Measurements from ENCODE around the gene CEP170. TPM values are rescaled to one million over a fixed set of nuclear protein-coding genes. Genes with fewer than 3 reads are reported as not detected.
"Not testable (repeated sequence)": the region's sequence is repeated elsewhere in the genome, so short reads cannot be mapped to it uniquely, and the experiment has no call there.

The CEP170 gene
- polyA plus RNA-seq, 1 donor, result 46.9 TPM

- no peak for DNase-seq
Observed at GRCh38 chr1:243233908-243234307, 21.2 kb downstream of the CEP170 start.

DNA sequence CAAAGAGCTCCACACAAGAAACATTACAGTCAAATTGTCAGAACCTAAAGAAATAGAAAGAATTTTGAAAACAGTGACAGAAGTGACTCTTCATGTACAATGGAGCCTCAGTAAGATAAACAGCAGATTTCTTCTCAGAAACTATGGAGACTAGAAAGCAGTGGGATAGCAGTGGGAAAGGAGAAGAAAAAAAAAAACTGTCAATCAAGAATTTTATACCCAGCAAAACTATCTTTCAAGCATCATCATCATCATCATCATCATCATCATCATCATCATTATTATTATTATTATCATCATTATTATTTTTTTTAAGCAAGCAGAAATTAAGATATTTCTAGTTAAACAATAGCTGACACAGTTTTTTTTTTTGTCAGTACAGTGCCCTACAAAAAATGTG is 24.2 kb downstream of the CEP170 start:
- no peak for DNase-seq

- DNase-seq, result no peak
Observed at GRCh38 chr1:243229526-243229925, 25.6 kb downstream of the CEP170 start.

GRCh38 chr1:243227622-243228021 is 27.5 kb downstream of the CEP170 start:
- no peak for DNase-seq

GRCh38 chr1:243218059-243218458 is 37.0 kb downstream of the CEP170 start:
- no peak for DNase-seq

DNA sequence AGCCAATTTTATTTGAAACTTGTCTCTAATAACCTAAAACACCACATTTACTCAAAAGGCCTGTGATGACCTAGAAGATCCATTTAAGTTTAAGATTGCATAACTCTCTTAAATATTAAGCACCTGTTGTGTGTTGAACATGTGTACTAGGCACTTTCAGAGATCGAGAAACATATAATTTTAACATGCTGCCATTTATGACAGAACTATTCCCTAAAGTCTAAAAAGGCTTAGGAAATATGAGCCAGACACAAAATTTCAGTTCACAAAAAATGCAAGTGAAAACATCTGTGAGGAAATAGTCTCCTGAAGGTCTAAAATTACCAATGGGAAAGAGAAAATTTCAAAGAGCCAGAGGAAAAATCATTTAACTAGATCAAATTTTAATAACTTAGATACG is 37.7 kb downstream of the CEP170 start:
- DNase-seq, result peak; percentile 25

GRCh38 chr1:243216741-243217140 is 38.3 kb downstream of the CEP170 start:
- DNase-seq, result no peak

DNA sequence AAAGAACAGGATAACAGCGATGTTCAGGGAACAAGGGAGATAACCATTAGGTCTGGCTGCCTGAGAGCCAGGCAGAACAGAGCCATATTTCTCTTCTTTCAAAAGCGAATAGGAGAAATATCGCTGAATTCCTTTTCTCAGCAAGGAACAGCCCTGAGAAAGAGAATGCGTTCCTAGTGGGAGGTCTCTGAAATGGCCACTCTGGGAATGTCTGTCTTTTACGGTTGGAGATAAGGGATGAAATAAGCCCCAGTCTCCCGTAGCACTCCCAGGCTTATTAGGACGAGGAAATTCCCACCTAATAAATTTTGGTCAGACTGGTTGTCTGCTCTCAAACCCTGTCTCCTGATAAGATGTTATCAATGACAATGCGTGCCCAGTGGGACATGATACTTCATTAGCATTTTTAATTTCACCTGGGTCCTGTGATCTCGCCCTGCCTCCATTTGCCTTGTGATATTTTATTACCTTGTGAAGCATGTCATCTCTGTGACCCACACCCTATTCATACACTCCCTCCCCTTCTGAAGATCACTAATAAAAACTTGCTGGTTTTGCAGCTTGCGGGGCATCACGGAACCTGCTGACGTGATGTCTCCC is 39.7 kb downstream of the CEP170 start:
- DNase-seq, result not testable (repeated sequence)

DNA sequence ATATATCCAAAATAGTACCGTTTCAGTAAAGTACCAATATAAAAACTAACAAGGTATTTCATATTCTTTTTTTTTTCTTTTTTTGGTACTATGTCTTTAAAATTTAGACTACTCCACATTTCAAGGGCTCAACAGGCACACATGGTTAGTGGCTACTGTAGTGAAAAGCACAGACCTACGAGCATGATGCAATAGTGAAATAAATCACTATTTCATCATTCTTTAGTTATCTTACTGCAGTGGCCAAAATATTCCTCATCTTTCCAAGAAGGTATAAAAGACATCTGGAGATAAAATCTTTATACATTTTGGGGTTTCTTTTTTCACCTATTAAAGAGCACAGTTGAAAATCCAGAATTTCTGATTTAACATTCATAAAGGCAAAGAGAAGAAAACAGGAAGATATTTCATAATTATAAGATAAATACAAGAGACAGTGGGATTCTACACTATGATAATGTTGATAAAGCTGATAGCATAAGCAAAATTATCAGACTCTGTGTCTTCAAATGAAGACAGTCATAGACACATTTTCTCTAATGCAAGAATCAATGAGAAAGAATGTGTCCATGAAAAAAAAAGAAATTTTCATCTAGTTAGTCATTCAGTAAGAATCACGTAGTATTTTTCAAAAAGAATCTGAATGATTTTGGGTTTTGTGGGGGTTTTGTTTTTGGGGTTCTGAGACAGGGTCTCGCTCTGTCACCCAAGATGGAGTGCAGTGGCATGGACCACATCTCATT is 41.9 kb downstream of the CEP170 start:
- DNase-seq, result no peak

GRCh38 chr1:243211984-243212383 is 43.1 kb downstream of the CEP170 start:
- not testable (repeated sequence) for DNase-seq

GRCh38 chr1:243205026-243205501 is 50.0 kb downstream of the CEP170 start:
- not testable (repeated sequence) for DNase-seq

DNA sequence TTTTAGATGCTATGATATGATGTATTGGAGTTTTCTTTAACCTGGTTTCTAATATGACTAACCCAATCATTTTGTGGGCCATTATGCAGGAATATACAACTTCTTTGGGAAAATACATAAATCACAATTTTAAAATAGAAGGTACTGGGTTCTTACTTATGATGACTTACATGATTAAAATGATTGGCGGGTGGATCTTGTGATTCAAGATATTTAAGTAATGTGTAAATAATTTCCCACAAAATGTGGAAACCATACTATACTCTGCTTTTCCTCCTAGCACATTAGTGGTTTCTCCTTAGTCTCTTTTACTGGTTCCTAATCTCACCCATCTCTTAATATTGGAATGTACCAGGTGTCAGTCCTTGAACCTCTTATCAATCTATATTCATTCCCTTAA is 50.7 kb downstream of the CEP170 start:
- DNase-seq, result not testable (repeated sequence)

DNA sequence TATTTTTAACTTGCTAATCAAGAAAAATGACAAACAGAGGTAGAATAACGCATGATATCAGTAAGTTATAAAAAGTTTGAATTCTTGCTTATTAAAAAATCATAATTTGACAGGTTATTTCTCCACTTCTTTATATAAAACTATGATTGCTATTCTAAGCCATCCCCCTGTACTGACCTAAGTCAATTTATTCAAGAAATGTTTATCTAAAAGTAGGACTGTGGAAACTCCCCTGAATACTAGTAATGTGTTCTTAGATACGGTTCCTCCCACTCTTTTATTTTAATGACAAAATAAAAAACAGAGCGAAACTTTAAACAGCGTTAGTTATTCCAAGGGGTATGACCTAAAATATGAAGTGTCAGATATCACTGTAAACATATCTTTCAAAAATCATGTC is 51.9 kb downstream of the CEP170 start:
- DNase-seq, result not testable (repeated sequence)

DNA sequence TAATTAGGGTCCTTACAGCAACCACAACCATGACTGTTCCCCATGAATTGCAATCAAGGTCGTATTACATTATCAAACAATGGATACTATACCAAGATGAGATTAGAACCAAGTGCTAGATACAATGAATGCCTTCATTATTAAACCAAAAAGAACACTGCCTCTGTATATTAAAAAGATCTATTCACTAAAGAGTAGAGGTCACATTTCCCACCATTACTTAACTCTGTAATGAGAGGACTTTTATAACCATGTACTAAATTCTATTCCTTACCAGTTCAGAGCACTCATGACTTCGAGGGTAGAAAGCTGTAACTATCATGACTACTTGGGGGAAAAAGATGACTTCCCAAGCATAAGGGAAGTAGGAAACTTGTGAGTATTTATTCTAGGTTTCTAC is 53.8 kb downstream of the CEP170 start:
- DNase-seq, result not testable (repeated sequence)

- DNase-seq, result not testable (repeated sequence)
Observed at GRCh38 chr1:243197524-243197923, 57.6 kb downstream of the CEP170 start.

- not testable (repeated sequence) for DNase-seq
Observed at GRCh38 chr1:243193330-243193729, 61.8 kb downstream of the CEP170 start.

DNA sequence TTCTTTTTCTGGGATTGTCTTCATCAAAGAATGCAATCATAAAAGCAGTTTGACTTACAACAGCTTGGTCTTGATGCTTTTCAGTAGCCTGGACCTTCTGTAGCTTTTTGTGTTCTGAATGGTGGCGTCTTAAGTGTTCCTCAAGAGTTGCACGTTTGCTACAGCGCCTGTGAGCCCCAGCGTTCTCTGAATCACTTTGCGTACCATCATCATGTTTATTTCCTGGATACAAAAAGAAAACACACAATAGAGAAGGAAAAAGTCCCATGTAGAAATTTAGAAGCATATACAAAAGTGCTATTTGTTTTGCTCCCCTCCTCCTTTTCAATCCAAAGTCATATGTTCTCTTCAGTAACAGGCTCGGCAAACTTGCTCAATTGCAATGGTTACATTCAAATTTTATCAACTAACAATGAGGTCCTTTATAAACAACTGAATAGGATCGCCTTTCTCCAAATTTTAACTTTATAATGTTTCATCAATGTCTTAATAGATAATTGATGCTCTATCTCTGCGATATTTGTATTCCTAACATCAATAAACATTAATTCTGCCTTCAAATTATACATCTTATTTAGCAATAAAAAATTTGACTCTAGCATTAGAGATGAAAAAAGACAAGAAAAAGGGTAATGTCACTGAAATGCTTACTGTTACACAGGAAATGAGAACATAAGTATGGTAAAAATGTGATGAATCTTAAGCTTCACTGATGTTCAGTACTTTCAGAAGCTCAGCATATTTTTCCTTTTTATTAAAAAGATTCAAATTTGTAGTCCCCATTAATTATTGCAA is 68.7 kb downstream of the CEP170 start:
- not testable (repeated sequence) for DNase-seq

DNA sequence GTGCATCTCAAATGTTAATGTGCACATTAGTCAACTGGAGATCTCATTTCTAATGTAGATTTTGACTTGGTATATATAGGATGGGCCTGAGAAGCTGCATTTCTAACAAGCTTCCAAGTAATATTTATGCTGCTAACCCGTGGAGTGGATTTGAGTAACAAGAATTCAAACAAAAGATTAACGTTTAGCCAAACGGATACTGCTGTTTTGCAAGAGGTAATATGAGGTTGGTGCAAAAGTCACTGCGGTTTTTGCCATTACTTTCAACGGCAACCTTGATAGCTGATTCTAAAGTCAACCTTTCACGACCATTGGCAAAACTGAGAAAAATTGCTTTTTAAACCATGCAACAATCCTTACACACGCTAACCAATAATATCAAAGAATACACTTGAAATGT is 70.3 kb downstream of the CEP170 start:
- DNase-seq, result not testable (repeated sequence)

- not testable (repeated sequence) for DNase-seq
Observed at GRCh38 chr1:243183661-243184060, 71.4 kb downstream of the CEP170 start.

GRCh38 chr1:243183176-243183575 is 71.9 kb downstream of the CEP170 start:
- not testable (repeated sequence) for DNase-seq

DNA sequence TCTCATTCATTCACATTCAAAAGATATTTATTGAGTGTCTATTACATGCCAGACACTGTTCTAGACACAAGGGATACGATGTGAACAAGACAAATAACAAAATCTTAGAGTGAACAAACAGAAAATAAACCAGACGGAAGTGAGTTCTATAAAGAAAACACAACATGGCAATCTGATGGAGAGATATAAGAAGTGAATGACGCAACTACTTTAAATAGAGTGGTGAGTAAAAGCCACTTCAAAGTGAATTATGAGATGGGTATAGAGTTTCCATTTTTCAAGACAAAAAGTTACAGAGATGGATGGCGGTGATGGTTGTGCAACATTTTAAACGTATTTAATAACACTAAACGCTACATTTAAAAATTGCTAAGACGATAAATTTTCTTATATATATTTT is 75.4 kb downstream of the CEP170 start:
- no peak for DNase-seq

DNA sequence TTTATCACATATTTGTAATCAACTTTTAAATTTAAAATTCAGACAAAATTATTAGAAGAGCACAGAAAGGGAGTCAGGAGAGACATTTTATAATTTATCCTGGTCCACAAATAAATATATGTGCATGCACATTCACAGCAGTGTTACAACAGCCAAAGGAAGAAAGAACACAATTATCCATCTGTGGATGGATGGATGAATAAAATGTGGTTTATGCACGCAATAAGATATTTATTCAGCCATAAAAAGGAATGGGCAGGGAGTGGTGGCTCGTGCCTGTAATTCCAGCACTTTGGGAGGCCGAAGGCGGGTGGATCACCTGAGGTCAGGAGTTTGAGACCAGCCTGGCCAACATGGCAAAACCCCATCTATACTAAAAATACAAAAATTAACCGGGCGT is 77.3 kb downstream of the CEP170 start:
- DNase-seq, result not testable (repeated sequence)

DNA sequence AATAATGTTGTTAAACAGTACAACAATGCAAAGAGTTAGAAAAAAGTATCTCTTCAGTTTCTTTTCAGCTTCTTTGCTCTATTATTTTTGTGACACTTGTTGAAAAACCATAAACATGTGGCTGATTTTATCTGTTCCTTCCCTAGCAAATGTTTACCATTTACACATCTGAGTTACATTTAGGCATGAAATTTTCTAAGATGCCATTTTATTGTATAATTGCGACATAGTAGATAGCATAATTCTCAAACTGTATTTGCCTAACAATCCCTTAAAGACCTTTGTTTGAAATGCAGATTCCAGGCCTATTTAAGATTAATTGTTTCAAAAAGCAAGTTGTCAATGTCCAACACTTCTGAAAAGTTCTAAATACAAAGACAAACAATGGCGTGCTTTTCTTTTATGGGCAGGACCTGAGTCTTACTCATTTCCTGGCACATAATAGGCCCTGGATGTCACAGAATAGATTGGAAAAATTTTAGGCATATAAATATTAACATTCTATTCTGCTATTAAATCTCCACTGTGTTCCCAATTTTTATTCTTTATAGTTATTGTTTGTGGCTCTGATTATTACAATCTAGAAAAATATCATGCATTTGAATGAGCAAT is 81.2 kb downstream of the CEP170 start:
- DNase-seq, result not testable (repeated sequence)

Measured in hindlimb muscle (tissue), 1 donor.